Hepatocyte (in vitro differentiated cells): ENCODE results near the gene BCOR.

Experiments
- EZH2 ChIP-seq: fragments of 200-600 bp; sonication (generic); IDR thresholded peaks from 2 replicates; pipeline ENCODE4 v1.6.1; 2016; ENCODE audit warnings: antibody characterized with exemption, mild to moderate bottlenecking, borderline replicate concordance
- TF ChIP-seq, protein P1 (sequence below): fragments of 200-600 bp; sonication (generic); IDR thresholded peaks from 2 replicates; pipeline ENCODE4 v1.5.1; 2016; ENCODE audit warnings: antibody characterized with exemption, mild to moderate bottlenecking; ENCODE audit not compliant: poor library complexity

DNA sequence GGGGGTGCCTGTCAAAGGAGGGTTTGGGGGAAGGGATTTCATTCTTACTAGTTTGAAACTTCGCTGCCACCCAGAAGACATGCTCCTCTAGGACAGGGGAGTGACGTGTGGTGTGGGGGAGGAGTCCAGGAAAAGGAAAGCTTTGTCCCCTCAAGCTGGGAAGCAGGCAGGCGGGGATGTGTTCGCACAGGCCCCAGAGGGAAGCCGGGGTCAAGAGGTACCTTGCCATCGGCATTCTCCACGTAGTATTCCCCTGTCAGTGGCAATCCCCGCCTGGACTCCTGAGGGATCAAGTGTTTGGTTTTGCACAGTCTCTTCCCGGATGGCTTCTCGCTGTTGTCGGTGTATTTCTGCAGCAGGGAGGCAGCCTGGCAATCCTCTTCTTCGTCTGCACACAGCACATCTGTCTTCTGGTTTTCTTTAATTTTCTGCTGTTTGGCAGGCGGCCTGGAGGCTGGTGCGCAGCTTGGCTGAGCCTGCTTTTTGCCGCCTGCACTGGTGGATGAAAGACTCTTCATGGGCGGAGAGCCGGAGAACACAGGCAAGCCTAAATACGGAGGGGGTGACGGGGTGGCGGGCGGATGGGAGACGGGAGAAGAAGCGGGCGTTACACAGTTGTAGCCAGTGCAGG lies 35.1 kb downstream of the BCOR start:
- TF ChIP-seq, protein P1, sequence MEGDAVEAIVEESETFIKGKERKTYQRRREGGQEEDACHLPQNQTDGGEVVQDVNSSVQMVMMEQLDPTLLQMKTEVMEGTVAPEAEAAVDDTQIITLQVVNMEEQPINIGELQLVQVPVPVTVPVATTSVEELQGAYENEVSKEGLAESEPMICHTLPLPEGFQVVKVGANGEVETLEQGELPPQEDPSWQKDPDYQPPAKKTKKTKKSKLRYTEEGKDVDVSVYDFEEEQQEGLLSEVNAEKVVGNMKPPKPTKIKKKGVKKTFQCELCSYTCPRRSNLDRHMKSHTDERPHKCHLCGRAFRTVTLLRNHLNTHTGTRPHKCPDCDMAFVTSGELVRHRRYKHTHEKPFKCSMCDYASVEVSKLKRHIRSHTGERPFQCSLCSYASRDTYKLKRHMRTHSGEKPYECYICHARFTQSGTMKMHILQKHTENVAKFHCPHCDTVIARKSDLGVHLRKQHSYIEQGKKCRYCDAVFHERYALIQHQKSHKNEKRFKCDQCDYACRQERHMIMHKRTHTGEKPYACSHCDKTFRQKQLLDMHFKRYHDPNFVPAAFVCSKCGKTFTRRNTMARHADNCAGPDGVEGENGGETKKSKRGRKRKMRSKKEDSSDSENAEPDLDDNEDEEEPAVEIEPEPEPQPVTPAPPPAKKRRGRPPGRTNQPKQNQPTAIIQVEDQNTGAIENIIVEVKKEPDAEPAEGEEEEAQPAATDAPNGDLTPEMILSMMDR, result no peak
- no peak for TF ChIP-seq EZH2
